MCF 10A (cell line): ENCODE results near the gene CCDC85A. TPM values are rescaled to one million over a fixed set of nuclear protein-coding genes. Genes with fewer than 3 reads are reported as not detected.

Experiments
- BruUV-seq: library from RNA; stranded (reverse); fragments of 400-500 nt; replicated peaks from 2 replicates; lab custom pipeline; 2021; lab: Mats Ljungman, UMichigan
- CTCF ChIA-PET: fragments of 300-600 bp; sonication (Branson Sonifier 250); formaldehyde crosslinking; extraction: SDS; loops from one replicate; lab custom pipeline; 2021; ENCODE audit warnings: antibody characterized with exemption, inconsistent platforms; lab: Yijun Ruan, JAX
- POLR2A ChIA-PET: fragments of 300-600, 350-650 bp; sonication (Branson Sonifier 250); formaldehyde crosslinking; extraction: SDS; loops from one replicate; lab custom pipeline; 2020; ENCODE audit warnings: antibody characterized with exemption, inconsistent platforms; lab: Yijun Ruan, JAX
- DNase-seq: peaks from one replicate; pipeline ENCODE4 v3.0.0-alpha.2; 2018; ENCODE audit not compliant: unreplicated experiment
- H3K27ac Mint-ChIP-seq: one replicate; pipeline ENCODE4 v1.8.0; 2022; ENCODE audit warnings: mild to moderate bottlenecking, low read depth, mixed read lengths; ENCODE audit not compliant: unreplicated experiment
- H3K27me3 Mint-ChIP-seq: one replicate; pipeline ENCODE4 v1.8.0; 2022; ENCODE audit warnings: mixed read lengths; ENCODE audit not compliant: insufficient read depth, unreplicated experiment
- H3K36me3 Mint-ChIP-seq: one replicate; pipeline ENCODE4 v1.8.0; 2022; ENCODE audit warnings: mild to moderate bottlenecking, moderate library complexity, mixed read lengths; ENCODE audit not compliant: insufficient read depth, unreplicated experiment
- H3K4me1 Mint-ChIP-seq: one replicate; pipeline ENCODE4 v1.8.0; 2022; ENCODE audit warnings: mixed read lengths; ENCODE audit not compliant: insufficient read depth, unreplicated experiment
- H3K4me3 Mint-ChIP-seq: one replicate; pipeline ENCODE4 v1.8.0; 2022; ENCODE audit warnings: mild to moderate bottlenecking, moderate library complexity, mixed read lengths; ENCODE audit not compliant: unreplicated experiment
- H3K9me3 Mint-ChIP-seq: one replicate; pipeline ENCODE4 v1.8.0; 2022; ENCODE audit warnings: mixed read lengths; ENCODE audit not compliant: unreplicated experiment
- intact Hi-C: fragments of 100-400 bp; cut with micrococcal nuclease; formaldehyde crosslinking; loops from 2 replicates; pipeline ENCODE4 v1.14.1; 2022
- total RNA-seq: library from RNA; stranded (reverse); gene quantifications from 2 replicates; pipeline ENCODE4 v1.2.3, GENCODE V29; 2022
- TF ChIP-seq, protein P1 (sequence below): fragments of 200-600 bp; IDR thresholded peaks from one replicate; pipeline ENCODE4 v1.8.0; 2022; ENCODE audit warnings: antibody characterized with exemption, mild to moderate bottlenecking; ENCODE audit not compliant: unreplicated experiment

CCDC85A gene
- total RNA-seq, 1 experiment from 2014 or later = 0.16 TPM

DNA sequence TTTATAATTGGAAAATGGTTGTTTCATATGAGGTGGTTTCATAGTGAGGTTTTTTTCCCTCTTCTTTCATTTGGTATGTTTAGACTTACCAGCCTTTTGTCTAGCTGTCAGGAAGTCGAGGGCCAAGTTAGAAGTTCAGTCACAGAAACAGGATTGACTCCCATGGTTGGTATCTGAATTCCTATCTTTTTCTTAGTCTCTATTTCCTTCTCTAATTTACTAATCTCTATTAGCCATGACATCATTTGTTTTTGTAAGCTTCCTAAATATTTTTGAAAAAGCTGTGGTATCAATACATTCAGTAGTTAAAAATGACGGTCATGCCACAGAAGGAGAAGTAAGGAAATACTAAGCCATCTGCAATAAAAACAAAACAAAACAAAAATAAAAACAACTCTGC is 206.9 kb downstream of the CCDC85A start:
- H3K4me3 Mint-ChIP-seq = no peak overlapping the region
- POLR2A ChIA-PET = no interaction called here
- intact Hi-C loops = no loop called here
- no peaks in the 10 kb centered on the region for H3K36me3 Mint-ChIP-seq
- no peak for DNase-seq
- TF ChIP-seq, protein P1, sequence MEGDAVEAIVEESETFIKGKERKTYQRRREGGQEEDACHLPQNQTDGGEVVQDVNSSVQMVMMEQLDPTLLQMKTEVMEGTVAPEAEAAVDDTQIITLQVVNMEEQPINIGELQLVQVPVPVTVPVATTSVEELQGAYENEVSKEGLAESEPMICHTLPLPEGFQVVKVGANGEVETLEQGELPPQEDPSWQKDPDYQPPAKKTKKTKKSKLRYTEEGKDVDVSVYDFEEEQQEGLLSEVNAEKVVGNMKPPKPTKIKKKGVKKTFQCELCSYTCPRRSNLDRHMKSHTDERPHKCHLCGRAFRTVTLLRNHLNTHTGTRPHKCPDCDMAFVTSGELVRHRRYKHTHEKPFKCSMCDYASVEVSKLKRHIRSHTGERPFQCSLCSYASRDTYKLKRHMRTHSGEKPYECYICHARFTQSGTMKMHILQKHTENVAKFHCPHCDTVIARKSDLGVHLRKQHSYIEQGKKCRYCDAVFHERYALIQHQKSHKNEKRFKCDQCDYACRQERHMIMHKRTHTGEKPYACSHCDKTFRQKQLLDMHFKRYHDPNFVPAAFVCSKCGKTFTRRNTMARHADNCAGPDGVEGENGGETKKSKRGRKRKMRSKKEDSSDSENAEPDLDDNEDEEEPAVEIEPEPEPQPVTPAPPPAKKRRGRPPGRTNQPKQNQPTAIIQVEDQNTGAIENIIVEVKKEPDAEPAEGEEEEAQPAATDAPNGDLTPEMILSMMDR = no peak
- CTCF ChIA-PET = interaction anchor here (0.7 kb wide), 1 partner anchor 143 kb away, joined by 3 read pairs; no protein-coding TSS in a partner anchor
- no peaks in the 10 kb centered on the region for H3K9me3 Mint-ChIP-seq
- no peak overlapping the region for H3K27ac Mint-ChIP-seq
- no TSS peak for BruUV-seq
- H3K27me3 Mint-ChIP-seq = no peaks in the 10 kb centered on the region
- no peaks in the 10 kb centered on the region for H3K4me1 Mint-ChIP-seq

DNA sequence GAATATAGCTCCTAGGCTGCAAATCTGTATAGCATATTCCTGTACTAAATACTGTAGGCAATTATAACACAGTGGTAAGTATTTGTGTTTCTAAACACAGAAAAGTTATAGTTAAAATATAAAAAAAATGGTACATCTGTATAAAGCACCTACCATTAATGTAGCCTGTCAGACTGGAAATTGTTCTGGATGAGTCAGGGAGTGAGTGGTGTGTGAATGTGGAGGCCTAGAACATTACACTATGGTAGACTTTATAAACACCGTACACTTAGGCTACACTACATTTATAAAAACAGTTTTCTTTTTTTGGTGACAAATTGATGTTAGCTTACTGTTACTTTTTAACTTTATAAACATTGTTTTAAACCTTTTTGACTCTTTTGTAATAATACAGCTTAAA is 226.3 kb downstream of the CCDC85A start:
- Mint-ChIP-seq H3K36me3 (no peaks in the 10 kb centered on the region), H3K4me3 (no peak overlapping the region), H3K27ac (no peak overlapping the region), H3K9me3 (no peaks in the 10 kb centered on the region), H3K27me3 (no peaks in the 10 kb centered on the region), H3K4me1 (no peaks in the 10 kb centered on the region)
- ChIA-PET POLR2A (interaction anchor here (0.9 kb wide), 1 partner anchor 12 kb away, joined by 3 read pairs; no protein-coding TSS in a partner anchor), CTCF (interaction anchor here (0.5 to 1.2 kb wide), 4 partner anchors 11 to 227 kb away, joined by 3 read pairs; partner anchors contain the start of gene CCDC85A)
- no peak for DNase-seq
- intact Hi-C loops = no loop called here
- BruUV-seq = no TSS peak
- TF ChIP-seq, protein P1 = no peak

DNA sequence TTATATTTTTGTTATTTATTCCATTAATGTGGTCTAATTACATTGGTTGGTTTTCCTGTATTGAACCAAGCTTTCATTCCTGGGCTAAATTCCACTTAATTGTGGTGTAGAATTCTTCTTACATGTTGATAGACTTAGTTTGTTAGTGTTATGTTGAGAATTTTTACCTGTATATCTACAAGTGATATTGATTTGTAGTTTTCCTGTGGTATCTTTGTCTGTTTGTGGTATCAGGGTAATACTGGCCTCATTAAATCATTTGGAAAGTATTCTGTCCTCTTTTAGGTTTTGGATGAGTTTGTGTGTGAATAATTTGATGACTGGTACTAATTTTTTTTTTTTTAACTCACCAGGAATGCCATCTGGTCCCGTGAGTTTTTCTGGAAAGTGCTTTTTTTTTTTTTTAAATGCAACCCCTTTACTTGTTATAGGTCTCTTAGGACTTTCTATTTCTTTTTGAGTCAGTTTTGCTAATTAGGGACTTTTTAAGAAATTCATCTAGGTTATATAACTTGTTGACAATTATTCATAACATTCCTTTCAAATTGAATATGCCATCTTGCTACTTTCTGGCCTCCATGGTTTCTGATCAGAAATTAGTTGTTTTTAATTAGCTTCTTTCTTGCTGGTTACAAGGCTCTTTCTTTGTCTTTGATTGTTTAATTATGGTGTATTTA is 232.8 kb downstream of the CCDC85A start:
- Mint-ChIP-seq H3K27me3 (no peaks in the 10 kb centered on the region), H3K9me3 (no peaks in the 10 kb centered on the region), H3K27ac (no peak overlapping the region), H3K4me3 (no peak overlapping the region), H3K36me3 (no peaks in the 10 kb centered on the region), H3K4me1 (no peaks in the 10 kb centered on the region)
- TF ChIP-seq, protein P1 = no peak
- CTCF ChIA-PET = no interaction called here
- DNase-seq = no peak
- intact Hi-C loops = no loop called here
- POLR2A ChIA-PET = no interaction called here
- no TSS peak for BruUV-seq
